GM12891 (cell line): ENCODE results near the gene PTGS1.
"Not testable (repeated sequence)": the region's sequence is repeated elsewhere in the genome, so short reads cannot be mapped to it uniquely, and the experiment has no call there.

ENCODE experiments used
- DNase-seq: peaks from one replicate; pipeline ENCODE4 v3.0.0; 2011; ENCODE audit warnings: low spot score; ENCODE audit not compliant: insufficient read length
- FAIRE-seq: peaks from 2 replicates; lab custom pipeline; 2011; peaks lifted over from hg19 to GRCh38; lab: Jason Lieb, UNC
- PAX5 ChIP-seq: IDR thresholded peaks from 2 replicates; pipeline ENCODE4 v1.6.1; 2011; ENCODE audit warnings: low read length, moderate library complexity, mild to moderate bottlenecking; ENCODE audit not compliant: insufficient read depth, severe bottlenecking
- POLR2A ChIP-seq: IDR thresholded peaks from 2 replicates; pipeline ENCODE4 v1.6.1; 2011; ENCODE audit warnings: low read depth, low read length, control low read depth
- POLR2AphosphoS5 ChIP-seq: IDR thresholded peaks from 2 replicates; pipeline ENCODE4 v1.6.1; 2011; ENCODE audit warnings: low read depth, low read length, control low read depth
- POU2F2 ChIP-seq: IDR thresholded peaks from 2 replicates; pipeline ENCODE4 v1.6.1; 2011; ENCODE audit warnings: low read depth, mild to moderate bottlenecking, control low read depth, low read length, moderate library complexity
- SPI1 ChIP-seq: IDR thresholded peaks from 2 replicates; pipeline ENCODE4 v1.6.1; 2011; ENCODE audit warnings: low read depth, low read length, control low read depth
- TAF1 ChIP-seq: IDR thresholded peaks from 2 replicates; pipeline ENCODE4 v1.6.1; 2011; ENCODE audit warnings: low read depth, low read length, control low read depth

PTGS1 gene

DNA sequence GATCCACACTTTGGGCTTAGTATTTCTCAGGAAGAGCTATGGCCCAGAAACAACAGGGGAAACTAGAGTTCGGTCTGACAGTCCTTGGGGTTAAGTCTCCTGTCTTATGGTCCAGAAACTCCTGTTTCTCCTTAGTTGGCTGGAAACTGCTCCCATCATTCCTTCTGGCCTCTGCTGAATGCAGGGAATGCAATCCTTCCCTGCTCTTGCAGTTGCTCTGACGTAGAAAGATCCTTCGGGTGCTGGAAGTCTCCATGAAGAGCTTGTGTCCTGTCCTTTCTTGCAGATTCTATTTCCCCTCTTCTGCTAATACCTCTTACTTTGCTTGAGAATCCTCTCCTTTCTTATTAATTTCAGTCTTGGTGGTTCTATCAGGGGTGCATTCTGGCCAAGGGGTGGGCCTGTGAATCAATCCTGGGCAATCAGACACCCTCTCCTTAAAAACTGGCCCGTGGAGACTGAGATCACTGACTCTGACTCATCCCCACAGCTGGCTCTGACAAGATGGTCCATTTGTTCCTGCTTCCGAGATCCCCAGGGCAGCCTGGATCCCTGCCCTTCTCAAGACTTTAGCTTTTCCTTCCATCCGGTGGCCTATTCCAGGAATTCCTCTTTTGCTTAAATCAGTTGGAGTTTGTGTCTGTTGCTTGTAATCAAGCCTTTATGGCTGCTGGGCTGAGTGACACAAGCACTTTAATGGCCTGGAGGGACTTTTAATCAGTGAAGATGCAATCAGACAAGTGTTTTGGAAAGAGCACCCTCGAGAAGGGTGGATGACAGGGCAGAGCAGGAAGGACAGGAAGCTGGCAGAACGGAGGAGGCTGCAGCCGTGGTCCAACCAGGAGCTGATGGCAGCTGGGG, 23.7 kb downstream of the PTGS1 start:
- TF ChIP-seq POU2F2, result no peak
- TF ChIP-seq POLR2A, result no peak
- TF ChIP-seq TAF1, result no peak
- TF ChIP-seq POLR2AphosphoS5, result no peak
- DNase-seq (no peak), FAIRE-seq (no peak)

DNA sequence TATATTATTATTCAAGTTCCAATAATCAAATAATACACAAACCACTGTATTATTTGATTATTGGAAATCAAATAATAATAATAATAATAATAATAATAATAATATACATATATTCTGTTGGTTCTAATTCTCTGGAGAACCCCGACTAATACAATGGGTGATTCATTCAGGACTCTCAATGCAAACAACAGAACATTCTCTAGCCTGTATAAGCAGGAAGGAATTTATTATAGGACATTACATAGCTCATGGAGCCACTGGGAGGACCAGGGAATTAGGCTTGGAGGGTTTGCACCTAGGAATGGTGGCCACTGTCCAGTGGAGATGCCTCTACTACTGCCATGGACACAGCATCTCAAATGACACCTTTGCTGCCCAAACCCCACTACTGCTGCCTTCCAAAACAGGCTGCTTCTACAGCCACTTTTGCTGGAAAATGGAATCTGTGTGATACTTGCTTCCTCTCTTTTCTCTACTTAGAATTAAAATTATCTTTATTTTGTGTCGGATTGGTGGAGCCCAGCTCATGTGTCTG, 25.9 kb downstream of the PTGS1 start:
- FAIRE-seq (no peak), DNase-seq (no peak)
- TF ChIP-seq POLR2AphosphoS5 (no peak), POLR2A (no peak), TAF1 (no peak), PAX5 (no peak)

DNA sequence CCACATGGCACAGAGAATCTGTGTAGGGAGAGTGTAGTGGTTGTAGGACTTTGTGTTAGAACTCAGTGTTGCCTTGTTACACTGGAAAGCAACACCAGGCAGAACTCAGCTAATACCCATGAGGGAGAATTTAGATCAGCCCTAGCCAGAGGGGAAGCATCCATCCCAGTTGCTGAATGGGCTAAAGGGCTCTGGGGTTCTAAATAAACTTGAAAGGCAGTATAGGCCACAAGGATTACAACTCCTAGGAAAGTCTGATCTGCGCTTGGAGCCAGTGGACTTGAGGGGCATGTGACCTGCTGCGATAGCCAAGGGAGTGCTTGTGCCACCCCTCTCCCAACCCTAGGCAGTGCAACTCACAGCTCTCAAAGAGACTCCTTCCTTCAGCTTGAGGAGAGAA, 26.9 kb downstream of the PTGS1 start:
- TF ChIP-seq SPI1, result no peak
- TF ChIP-seq POLR2A, result no peak
- TF ChIP-seq POU2F2, result no peak
- no peak for TF ChIP-seq PAX5
- TF ChIP-seq TAF1, result no peak
- TF ChIP-seq POLR2AphosphoS5, result no peak
- DNase-seq (no peak), FAIRE-seq (no peak)

DNA sequence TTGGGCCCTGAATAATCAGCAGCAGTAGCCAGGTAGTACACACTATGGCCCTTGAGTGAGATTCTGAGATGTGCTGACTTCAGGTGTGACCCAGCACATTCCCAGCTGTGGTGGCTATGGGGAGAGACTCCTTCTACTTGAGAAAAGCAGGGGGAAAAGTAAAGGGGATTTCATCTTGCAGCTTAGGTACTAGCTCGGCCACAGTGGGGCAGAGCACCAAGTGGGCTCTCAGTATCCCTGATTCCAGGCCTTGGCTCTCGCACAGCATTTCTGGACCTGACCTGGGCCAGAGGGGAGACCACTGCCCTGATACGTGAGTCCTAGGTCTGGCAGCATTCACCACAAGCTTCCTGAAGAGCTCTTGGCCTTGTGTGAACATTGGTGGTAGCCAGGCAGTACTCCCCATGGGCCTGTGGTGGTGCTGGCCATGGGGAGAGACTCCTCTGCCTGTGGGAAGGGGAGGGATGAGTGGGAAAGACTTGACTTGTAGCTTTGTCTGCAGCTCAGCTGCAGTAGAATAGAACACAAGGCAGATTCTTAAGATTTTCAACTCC, 27.6 kb downstream of the PTGS1 start:
- no peak for TF ChIP-seq PAX5
- TF ChIP-seq POLR2A, result no peak
- no peak for TF ChIP-seq TAF1
- TF ChIP-seq POU2F2, result no peak
- TF ChIP-seq POLR2AphosphoS5, result no peak
- TF ChIP-seq SPI1, result no peak
- FAIRE-seq, result no peak
- DNase-seq, result no peak

DNA sequence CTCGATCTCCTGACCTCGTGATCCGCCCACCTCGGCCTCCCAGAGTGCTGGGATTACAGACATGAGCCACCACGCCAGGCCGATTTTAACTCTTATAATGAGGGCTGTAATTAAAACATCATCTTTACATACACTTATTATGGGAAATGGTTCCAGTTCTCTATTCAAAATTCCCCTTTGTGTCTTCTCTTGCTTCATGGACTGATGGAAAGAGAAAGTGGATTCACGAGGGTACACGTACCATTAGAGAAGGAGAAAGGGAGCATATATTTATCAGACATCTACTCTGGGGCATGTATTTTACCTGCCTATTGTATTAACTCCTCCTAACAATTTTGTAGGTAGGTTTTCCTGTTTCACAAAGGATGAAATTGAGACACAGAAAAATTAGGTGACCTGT, 31.1 kb downstream of the PTGS1 start:
- FAIRE-seq (no peak), DNase-seq (no peak)
- TF ChIP-seq PAX5, result no peak
- TF ChIP-seq POU2F2, result no peak
- TF ChIP-seq TAF1, result no peak
- no peak for TF ChIP-seq SPI1
- TF ChIP-seq POLR2A, result no peak
- TF ChIP-seq POLR2AphosphoS5, result no peak

DNA sequence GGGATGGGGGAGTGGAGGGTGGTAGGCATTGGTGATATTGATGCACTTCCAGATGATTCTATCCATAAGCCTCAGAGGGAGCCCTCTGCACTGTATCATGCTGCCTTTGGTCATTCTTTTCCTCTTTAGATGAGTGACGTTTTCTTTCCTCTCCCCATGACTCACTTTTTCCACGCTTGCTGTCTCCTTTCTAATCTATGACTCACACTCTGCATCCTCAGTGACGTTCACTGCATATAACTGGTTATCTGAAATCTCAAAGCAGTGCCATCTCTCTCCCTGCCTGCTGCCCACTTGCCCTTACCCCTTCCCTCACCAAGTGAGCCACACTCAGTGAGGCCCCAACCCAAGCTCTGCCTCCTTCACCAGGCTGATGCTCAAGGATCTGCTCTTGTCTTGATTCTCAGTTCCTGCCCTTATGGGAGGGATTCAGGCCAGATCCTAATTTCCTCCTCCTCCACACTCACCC, 31.6 kb downstream of the PTGS1 start:
- no peak for TF ChIP-seq POLR2AphosphoS5
- TF ChIP-seq TAF1, result no peak
- no peak for TF ChIP-seq PAX5
- TF ChIP-seq POU2F2, result no peak
- TF ChIP-seq SPI1, result no peak
- TF ChIP-seq POLR2A, result no peak
- FAIRE-seq (no peak), DNase-seq (no peak)

DNA sequence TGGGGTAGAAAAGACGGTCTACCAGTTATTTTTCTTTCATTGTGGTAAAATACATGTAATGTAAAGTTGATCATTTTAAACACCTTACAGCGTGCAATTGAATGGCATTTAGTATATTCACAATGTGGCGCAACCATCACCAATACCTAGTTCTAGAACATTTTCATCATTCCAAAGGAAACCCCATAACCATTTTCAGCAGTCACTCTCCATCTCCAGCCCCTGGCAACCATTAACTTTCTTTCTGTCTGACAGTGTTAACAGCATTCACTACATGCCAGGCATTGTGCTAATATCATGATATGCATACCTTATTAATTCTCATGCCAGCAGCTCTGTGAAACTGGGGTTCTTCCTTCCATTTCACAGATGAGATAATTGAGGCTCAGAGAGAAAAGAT, 32.0 kb downstream of the PTGS1 start:
- FAIRE-seq, result no peak
- TF ChIP-seq POLR2AphosphoS5 (no peak), SPI1 (no peak), POU2F2 (no peak), PAX5 (no peak), TAF1 (no peak), POLR2A (no peak)

DNA sequence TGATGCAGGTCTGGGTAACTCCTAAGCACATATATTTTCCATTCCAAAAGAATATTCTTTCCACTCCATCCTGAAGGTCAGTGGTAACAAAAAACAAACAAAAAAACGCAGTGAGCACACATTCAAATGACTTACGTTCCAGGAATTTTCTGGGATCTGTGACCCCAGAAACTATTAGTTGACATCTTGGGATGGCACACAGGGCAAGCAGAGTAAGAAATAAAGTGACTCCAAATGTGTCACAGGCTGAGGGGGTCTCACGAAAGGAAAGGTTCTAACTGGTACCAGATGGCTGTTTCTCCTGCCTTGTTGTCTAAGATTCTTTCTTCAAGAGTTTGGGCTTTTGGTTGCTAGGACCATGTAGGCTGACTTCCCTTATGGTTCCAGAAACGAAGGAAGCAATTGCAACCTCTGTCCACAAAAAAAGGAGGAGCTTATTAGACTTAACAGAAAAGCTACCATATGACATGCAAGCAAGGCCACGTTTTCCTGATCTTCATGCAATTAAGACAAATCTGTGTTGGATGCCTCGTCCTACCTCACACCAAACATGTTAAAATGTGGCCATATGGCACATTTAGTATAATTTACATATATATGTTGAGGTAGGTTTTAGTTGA, 32.7 kb downstream of the PTGS1 start:
- FAIRE-seq (no peak), DNase-seq (no peak)
- TF ChIP-seq POU2F2 (no peak), PAX5 (no peak), POLR2A (no peak), POLR2AphosphoS5 (no peak)

More for the DNA sequence above, 32.0 kb downstream of the PTGS1 start:
- DNase-seq, result no peak

DNA sequence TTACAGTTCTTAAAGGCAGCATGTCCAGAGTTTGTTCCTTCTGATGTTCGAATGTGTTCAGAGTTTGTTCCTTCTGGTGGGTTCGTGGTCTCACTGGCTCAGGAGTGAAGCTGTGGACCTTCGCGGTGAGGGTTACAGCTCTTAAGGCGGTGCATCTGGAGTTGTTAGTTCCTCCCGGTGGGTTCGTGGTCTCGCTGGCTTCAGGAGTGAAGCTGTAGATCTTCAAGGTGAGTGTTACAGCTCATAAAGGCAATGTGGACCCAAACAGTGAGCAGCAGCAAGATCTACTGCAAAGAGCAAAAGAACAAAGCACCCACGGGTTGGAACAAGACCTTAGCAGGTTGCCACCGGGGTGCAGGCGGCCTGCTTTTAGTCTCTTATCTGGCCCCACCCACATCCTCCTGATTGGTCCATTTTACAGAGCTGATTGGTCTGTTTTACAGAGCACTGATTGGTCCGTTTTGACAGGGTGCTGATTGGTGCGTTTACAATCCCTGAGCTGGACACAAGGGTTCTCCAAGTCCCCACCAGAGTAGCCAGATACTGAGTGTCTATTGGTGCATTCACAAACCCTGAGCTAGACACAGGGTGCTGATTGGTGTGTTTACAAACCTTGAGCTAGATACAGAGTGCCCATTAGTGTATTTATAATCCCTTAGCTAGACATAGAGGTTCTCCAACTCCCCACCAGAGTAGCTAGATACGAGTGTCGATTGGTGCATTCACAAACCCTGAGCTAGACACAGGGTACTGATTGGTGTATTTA, 34.7 kb downstream of the PTGS1 start:
- not testable (repeated sequence) for FAIRE-seq, DNase-seq
